Liver (tissue), 3 donors: ENCODE measurements around the gene SLC19A3.

Experiments used
- ATF3 ChIP-seq: IDR thresholded peaks from 2 replicates; pipeline ENCODE4 v1.6.1; 2016; ENCODE audit warnings: antibody characterized with exemption
- CTCF ChIP-seq: fragments of 150-350 bp; IDR thresholded peaks from 2 replicates; pipeline ENCODE4 v1.5.1; 2017; ENCODE audit warnings: improper control_type of control experiment, low read depth, low read length; ENCODE audit not compliant: missing input control
- FOXA1 ChIP-seq: IDR thresholded peaks from 2 replicates; pipeline ENCODE4 v1.6.1; 2016; ENCODE audit warnings: antibody characterized with exemption
- FOXA2 ChIP-seq: IDR thresholded peaks from 2 replicates; pipeline ENCODE4 v1.6.1; 2016; ENCODE audit warnings: antibody characterized with exemption
- JUND ChIP-seq, 2 donors: IDR thresholded peaks; 2 replicates each; pipeline ENCODE4 v1.6.1; 2016; ENCODE audit warnings: antibody characterized with exemption in 2 of 2
- RAD21 ChIP-seq, 2 donors: IDR thresholded peaks; 2 replicates each; pipeline ENCODE4 v1.6.1; 2016; ENCODE audit warnings: antibody characterized with exemption in 2 of 2, mild to moderate bottlenecking in 2 of 2
- REST ChIP-seq: IDR thresholded peaks from 2 replicates; pipeline ENCODE4 v1.6.1; 2016; ENCODE audit warnings: antibody characterized with exemption, mild to moderate bottlenecking
- SP1 ChIP-seq: IDR thresholded peaks from 2 replicates; pipeline ENCODE4 v1.6.1; 2018; ENCODE audit warnings: antibody characterized with exemption, mild to moderate bottlenecking
- TAF1 ChIP-seq: conservative IDR thresholded peaks from 2 replicates; pipeline ENCODE4 v1.6.1; 2016; ENCODE audit warnings: antibody characterized with exemption, mild to moderate bottlenecking
- YY1 ChIP-seq: IDR thresholded peaks from 2 replicates; pipeline ENCODE4 v1.6.1; 2016; ENCODE audit warnings: antibody characterized with exemption, mild to moderate bottlenecking
- ZBTB33 ChIP-seq: IDR thresholded peaks from 2 replicates; pipeline ENCODE4 v1.6.1; 2016; ENCODE audit warnings: antibody characterized with exemption
- donor health status: healthy.
- donor health status: healthy.

- TF ChIP-seq CTCF (no peak), FOXA1 (peak; percentile 95), JUND (IDR thresholded peaks at IDR 0.05) (peak; percentile 90 to 96), SP1 (peak; percentile 89), ZBTB33 (peak; percentile 68), TAF1 (no peak), YY1 (peak; percentile 38), ATF3 (peak; percentile 91), REST (peak; percentile 27), RAD21 (IDR thresholded peaks at IDR 0.05) (peak in 1 of 2 donors; percentile 51), FOXA2 (peak; percentile 98)
Observed at GRCh38 chr2:227703280-227703732, 14.5 kb downstream of the SLC19A3 start.
